DMS114 treated with DMSO at 0.1 percent for 48 hours (cell line): ENCODE measurements around the gene BARX2.
A peak's percentile ranks its signal among the peaks of the same experiment; 100 is the strongest.
"Not testable (repeated sequence)": the region's sequence is repeated elsewhere in the genome, so short reads cannot be mapped to it uniquely, and the experiment has no call there.

ENCODE experiments used
- DNase-seq: peaks from one replicate; lab custom pipeline; 2025; ENCODE audit not compliant: unreplicated experiment; lab: John Stamatoyannopoulos, UW

BARX2 gene

DNA sequence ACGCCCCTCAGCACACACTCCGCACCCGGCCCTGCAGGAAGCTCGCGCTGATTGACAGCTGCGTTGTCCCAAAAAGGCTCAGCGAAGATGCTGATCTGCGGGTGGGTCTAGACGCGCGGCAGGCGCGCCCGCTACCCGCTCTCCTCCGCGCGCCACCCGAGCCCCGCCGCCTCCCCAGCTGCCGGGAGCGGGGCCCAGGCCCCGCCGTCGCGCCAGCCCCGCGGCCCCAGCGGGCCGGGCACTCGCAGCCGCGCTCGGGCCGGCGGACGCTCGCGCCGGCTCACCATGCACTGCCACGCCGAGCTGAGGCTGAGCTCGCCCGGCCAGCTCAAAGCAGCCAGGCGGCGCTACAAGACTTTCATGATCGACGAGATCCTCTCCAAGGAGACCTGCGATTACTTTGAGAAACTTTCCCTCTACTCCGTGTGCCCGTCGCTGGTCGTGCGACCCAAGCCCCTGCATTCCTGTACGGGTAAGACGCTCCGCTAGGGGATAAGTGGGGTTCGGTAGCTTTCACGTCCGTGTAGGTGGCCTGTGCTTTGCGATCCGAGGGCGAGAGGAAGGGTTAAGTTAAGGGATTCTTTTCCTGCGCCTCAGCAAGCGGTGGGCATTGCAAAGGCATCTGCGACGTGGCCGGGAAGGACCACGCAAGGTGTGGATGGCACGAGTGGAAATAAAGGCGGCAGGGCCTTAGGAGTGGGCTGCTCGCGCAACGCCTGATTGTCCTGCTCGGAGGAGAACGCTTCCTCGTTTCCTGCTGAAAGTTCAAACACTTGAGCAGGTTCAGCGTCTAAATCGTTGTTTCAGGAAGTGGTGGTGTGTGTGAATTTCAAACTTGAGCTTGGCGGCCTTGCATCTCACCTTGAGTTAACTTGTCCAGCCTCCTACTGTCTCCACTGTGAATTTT lies at the start of gene BARX2:
BARX2 (plus strand) TSS at position 98 of the 907 bp plus-strand sequence; CDS start at position 286, 188 bp downstream.
- peak; percentile 28 for DNase-seq

- no peak for DNase-seq
Observed at GRCh38 chr11:129326921-129327320, 48.7 kb upstream of the BARX2 start.

DNA sequence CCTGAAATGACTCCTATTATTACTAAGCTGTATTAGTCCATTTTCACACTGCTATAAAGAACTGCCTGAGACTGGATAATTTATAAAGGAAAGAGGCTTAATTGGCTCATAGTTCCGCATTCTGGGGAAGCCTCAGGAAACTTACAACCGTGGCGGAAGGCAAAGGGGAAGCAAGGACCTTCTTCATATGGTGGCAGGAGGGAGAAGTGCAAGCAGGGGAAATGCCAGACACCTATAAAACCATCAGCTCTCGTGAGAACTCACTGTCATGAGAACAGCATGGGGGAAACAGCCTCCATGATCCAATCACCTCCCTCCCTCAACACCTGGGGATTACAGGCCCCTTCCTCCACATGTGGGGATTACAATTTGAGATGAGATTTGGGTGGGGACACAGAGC lies 47.9 kb upstream of the BARX2 start:
- DNase-seq = not testable (repeated sequence)

DNA sequence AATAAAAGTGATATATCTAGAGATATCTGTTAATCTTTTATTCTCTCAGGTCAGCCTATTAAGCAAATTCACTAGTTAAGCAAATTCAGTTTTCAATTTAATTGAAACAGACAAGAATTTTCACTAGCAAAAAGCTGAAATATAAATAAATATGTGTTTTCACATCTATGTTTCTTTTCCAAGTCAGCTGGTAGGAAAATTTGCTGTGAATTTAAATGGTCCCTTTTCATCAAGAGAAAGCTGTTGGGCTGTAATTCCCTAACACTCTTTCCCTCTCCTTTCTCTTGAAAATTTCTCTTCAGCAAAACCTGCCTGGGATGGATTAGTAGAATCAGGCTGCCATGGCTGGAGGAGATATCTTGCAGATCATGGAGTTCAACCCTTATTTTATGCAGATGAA lies 46.9 kb upstream of the BARX2 start:
- DNase-seq = no peak

GRCh38 chr11:129331217-129331616 lies 44.4 kb upstream of the BARX2 start:
- DNase-seq = no peak

DNA sequence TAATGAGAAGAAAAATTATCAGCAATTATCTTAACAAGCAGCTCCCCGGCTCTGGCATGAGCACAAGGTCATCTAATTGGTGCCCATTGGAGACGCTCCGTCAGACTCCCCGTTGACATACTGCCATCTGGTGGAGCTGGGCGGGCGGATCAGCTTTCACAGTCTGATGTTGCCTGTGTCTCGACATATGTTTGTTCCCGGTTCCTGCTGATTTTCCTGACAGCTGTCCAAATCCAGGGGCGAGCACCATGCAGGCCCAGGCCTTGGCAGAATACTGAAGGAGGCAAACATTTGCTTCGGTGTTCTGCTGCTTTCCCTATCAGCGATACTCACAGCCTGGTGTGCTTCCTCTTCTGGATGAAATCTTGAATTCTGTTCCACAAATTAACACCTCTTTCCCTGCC lies 43.8 kb upstream of the BARX2 start:
- DNase-seq = peak; percentile 41

DNA sequence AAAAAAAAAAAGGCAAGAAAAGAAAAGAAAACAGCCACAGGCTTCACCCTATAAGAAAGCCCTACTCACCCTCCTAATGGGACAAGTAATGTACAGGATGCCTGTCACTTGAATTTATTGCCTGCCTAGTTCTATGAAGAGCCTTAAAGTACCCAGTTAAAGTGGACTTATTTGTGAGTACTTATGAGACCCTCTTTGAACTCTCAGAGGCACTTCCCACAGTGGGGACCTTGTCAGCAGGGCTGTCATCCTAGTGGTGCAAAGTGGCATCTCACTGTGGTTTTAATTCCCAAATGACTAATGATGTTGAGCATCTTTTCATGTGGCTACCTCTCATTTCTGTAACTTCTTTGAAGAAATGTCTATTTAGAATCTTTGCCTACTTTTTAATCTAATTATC lies 41.8 kb upstream of the BARX2 start:
- no peak for DNase-seq

DNA sequence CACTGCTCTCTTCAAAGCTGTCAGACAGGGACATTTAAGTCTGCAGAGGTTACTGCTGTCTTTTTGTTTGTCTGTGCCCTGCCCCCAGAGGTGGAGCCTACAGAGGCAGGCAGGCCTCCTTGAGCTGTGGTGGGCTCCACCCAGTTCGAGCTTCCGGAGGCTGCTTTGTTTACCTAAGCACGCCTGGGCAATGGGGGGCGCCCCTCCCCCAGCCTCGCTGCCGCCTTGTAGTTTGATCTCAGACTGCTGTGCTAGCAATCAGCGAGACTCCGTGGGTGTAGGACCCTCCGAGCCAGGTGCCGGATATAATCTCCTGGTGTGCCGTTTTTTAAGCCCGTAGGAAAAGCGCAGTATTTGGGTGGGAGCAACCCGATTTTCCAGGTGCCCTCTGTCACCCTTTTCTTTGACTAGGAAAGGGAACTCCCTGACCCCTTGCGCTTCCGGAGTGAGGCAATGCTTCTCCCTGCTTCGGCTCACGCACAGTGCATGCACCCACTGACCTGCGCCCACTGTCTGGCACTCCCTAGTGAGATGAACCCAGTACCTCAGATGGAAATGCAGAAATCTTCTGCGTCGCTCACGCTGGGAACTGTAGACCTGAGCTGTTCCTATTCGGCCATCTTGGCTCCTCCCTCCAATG lies 31.2 kb upstream of the BARX2 start:
- not testable (repeated sequence) for DNase-seq

GRCh38 chr11:129346916-129347315 lies 28.7 kb upstream of the BARX2 start:
- DNase-seq = no peak

DNA sequence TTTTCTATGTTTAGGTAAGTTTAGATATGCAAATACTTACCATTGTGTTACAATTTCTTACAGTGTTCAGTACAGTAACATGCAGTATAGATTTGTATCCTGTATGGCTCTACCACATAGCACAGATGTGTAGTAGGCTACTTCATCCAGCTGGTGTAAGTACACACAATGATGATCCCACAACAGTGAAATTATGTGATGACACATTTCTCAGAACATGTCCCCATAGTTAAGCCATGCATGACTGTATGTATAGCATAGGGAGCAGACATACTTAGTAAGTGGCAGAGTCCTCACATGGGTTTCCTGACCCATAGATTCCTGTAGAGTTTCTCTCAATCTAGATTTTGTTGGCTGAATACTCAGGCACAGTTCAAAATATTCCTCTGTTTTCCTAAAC lies 26.8 kb upstream of the BARX2 start:
- DNase-seq = no peak

DNA sequence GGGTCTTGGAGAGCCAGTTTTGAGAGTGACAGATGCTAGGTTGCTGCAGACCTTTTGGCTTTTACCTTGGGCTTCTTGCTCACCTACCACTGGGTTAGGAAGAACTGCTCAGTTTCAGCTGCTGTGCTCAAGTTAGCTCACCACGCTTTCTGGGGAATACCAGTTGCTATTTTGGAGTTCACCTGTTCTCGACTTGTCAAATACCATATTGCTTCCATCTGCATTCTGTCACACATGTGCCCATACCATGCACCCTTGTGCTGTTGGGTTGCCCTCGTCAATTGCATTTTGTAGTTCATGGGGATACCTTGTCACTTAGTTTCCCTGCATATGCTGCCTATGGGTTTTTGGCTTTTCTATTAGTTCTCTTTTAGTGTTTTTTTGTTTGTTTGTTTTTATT lies 23.0 kb upstream of the BARX2 start:
- DNase-seq = no peak

DNA sequence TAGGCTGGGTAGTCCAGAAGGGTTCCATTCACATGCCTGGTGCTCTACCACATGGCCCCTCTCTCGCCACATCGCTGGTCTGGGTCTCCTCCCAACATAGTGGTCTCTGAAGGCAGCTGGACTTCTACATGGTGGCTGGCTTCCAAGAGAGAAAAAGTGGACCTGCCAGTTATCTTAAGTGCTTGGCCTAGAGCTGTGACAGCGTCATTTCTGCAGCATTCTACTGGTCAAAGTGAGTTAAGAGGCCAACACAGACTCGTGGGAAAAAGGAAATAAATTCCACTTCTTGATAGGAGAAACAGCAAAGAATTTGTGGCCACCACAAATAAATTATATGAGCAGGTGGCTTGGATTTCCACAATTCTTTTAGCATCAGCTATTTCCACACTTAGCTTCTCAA lies 21.0 kb upstream of the BARX2 start:
- DNase-seq = no peak

DNA sequence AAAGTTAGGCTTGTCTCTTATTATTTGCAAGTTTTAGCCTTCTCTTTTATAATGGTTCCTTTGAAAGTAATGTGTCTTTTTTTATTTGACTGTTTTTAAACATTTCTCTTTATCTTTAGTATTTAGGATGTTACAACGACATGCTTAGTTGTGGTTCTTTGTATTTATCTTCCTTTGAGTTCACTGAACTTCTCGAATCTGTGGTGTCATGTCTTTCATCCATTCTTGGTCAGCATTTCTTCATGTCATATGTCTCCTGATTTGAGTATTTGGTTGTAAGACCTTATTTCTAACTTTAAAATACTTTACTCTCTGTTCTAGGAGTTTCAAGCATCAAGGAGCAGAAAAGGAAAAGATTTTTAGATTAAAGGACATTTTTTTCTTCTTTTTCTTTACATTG lies 15.9 kb upstream of the BARX2 start:
- DNase-seq = no peak

- DNase-seq = peak; percentile 37
Observed at GRCh38 chr11:129364143-129364654, 11.4 kb upstream of the BARX2 start.

- no peak for DNase-seq
Observed at GRCh38 chr11:129365816-129366215, 9.8 kb upstream of the BARX2 start.

DNA sequence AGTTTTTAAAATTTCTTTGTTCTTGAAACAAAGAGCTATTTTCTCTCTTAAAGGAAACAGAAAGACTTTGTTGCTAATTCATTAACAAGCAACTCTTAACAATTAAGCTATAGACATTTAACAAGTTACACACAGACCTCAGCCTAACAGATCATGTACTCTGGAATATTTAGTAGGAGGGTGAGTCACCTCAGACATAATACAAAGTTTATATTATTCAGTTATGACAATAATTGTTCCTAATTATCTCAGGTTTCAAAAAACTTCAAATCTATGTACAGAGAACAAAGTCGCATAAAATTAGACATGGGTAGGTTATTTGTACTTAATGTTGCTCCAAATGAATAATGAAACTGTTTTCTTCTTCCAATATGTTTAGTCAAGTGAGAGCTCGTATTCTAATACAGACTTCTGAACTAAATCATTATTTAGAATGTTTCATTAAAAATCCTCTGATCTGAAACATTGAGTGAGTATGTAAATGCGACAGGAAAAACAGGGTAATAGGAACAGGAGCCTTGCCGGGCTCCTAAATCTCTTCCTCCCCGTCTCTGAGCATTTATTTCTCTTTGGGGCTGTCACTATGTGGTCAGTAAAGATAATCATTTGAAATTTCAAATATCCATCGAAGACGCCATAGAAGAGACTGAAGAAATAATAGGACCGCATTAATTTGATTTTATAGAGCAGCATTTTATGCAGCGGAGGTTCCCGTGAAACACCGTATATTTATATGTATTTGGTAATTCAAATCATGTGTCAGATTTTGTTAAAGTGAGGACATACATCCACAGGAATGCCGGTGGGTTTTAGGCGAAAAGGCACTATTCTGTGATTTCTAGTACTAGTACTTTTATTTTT lies 8.7 kb upstream of the BARX2 start:
- DNase-seq = no peak

DNA sequence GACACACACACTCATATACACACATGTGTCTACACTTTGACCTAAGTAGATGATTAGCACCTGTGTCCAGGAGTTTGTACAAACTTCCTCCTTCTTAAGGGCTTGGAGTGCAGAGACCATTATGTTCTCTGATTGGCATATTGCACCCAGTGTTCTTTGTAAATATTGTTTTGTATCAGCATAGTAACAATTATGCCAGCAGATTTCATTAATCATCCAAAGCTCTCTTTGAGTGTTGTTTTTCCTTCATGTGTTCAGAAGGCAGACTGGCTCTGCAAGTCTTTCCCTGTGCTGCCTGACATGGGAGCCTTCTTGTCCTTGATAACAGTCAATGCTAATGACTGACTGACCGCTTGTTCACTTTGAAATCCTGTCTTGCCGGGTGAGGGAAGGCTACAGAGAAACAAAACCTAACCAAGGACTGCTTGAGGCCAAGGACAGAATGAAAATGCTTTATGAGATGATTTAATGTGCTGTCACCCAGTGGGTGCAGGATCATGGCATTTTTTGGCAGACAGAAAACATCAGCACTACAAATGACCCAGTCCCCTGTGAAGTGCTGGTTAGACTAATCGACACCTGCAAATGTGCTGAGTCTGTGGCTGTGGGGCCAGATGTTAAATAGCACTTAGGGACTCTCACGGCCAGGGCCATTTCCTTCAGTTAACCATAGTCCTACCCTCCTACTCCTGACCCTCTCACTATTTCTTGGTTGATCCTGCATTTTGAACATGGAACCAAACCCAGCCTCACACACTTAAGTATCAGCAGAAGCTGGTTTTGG lies 6.6 kb upstream of the BARX2 start:
- no peak for DNase-seq

DNA sequence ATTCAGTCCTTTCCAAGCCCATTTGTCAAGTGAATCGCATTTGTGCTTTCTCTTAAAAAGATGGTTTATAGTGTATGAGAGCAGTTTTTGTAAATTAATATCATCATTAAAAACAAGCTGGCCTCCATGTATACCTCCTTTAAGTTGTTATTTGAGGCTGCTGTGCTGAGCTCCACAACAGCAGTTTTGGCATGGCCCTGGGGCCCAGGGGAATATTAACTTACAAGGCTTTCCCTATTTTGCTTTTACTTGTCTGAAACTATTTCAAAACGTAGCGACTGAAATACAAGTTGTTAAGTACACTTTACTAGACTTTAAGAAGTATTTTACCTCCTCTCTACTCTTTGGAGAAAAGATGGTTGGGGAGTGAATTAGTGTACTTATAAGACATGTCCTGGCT lies 4.9 kb upstream of the BARX2 start:
- DNase-seq = no peak

GRCh38 chr11:129372609-129373488 lies 2.8 kb upstream of the BARX2 start:
- DNase-seq = peak; percentile 6
